Endometrial microvascular endothelial cells (primary cell): Measurements from ENCODE around the gene SGTB. TPM values are rescaled to one million over a fixed set of nuclear protein-coding genes. Genes with fewer than 3 reads are reported as not detected.

ENCODE experiments used
- in situ Hi-C: cut with HindIII; loops from 2 replicates; pipeline ENCODE4 v1.10.0; 2017; ENCODE audit warnings: low sequenced_read_pairs, low pct_unique_long_range_greater_than_20kb; ENCODE audit errors: inconsistent ontology term
- total RNA-seq: library from RNA; depleted of rRNA; stranded (reverse); fragments of >200 nt; gene quantifications from one replicate; pipeline ENCODE4 v1.2.3, GENCODE V29; 2015; ENCODE audit errors: inconsistent ontology term

SGTB gene
- total RNA-seq, 1 donor from 2014 or later, result 13.9 TPM

DNA sequence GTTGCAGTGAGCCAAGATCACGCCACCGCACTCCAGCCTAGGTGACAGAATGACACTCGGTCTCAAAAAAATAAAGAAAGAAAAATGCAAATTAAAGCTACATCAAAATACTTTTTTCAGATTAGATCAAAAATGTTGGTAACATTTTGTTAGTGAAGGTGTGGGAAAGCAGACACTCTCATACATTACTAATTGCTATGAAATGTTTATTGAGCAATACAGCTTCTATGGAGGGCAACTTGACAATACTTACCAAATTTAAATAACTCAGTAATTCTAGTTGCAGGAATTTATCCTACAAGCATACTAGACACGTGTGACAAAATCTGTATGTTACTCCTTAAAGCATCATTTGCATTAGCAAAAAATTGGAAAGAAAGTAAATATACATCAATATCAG, 101.9 kb downstream of the SGTB start:
- in situ Hi-C loops, result no loop called here

Other genes starting within 250 kb of the SGTB start
- gene ADAMTS6, start 240.2 kb downstream of the SGTB start, total RNA-seq, result 26.0 TPM
- gene CENPK, start 158.9 kb downstream of the SGTB start, total RNA-seq, result 22.5 TPM
- gene PPWD1, start 158.8 kb downstream of the SGTB start, total RNA-seq, result 36.6 TPM
- gene TRIM23, start 97.8 kb downstream of the SGTB start, total RNA-seq, result 9.2 TPM
- gene SHLD3, start 97.1 kb downstream of the SGTB start, total RNA-seq, result 1.1 TPM
- gene TRAPPC13, start 97.1 kb downstream of the SGTB start, total RNA-seq, result 15.2 TPM
- gene NLN, start 96 bp upstream of the SGTB start, total RNA-seq, result 52.0 TPM
- gene ERBIN, start 204.5 kb upstream of the SGTB start, total RNA-seq, result 27.5 TPM